ENCODE measurements around the gene NFIA. TPM values are rescaled to one million over a fixed set of nuclear protein-coding genes. Genes with fewer than 3 reads are reported as not detected.

The NFIA gene
- total and polyA plus RNA-seq, 2 of the 13 experiments (the other 11 are each of a cell fraction or from before 2014, with no cell fraction given) = 14.7 to 28.5 TPM

- TF ChIP-seq RCOR2 (CRISPR knock-in tag; IDR thresholded peaks at IDR 0.05) (no peak), MLX (CRISPR knock-in tag; IDR thresholded peaks at IDR 0.05) (no peak), ZNF282 (IDR thresholded peaks at IDR 0.05; ENCODE audit: partially characterized antibody) (no peak), IRF2 (CRISPR knock-in tag; IDR thresholded peaks at IDR 0.05) (peak; percentile 86), RFX5 (IDR thresholded peaks at IDR 0.05; ENCODE audit: low read depth, low read length) (no peak), AKAP8 (CRISPR knock-in tag; IDR thresholded peaks at IDR 0.05) (no peak), SIN3A (IDR thresholded peaks at IDR 0.05; ENCODE audit: borderline replicate concordance, low read depth, low read length) (no peak; the same call in 1 of the 2 replicates), YEATS4 (CRISPR knock-in tag; IDR thresholded peaks at IDR 0.05; ENCODE audit: borderline replicate concordance) (peak; percentile 62; the same call in 1 of the 2 replicates), RELA (CRISPR knock-in tag; IDR thresholded peaks at IDR 0.05) (no peak), AFF4 (CRISPR knock-in tag; IDR thresholded peaks at IDR 0.05) (no peak), MLLT10 (CRISPR knock-in tag; IDR thresholded peaks at IDR 0.05) (no peak), NFKB2 (CRISPR knock-in tag; IDR thresholded peaks at IDR 0.05; ENCODE audit: borderline replicate concordance) (no peak), ZNF788 (CRISPR knock-in tag; IDR thresholded peaks at IDR 0.05; ENCODE audit: borderline replicate concordance) (peak; percentile 36; the same call in 1 of the 2 replicates), ZNF784 (CRISPR knock-in tag; IDR thresholded peaks at IDR 0.05; ENCODE audit: borderline replicate concordance) (no peak), STAT5B (CRISPR knock-in tag; IDR thresholded peaks at IDR 0.05) (no peak), ZNF253 (CRISPR knock-in tag; IDR thresholded peaks at IDR 0.05; ENCODE audit: borderline replicate concordance) (no peak), ETS1 (CRISPR knock-in tag; IDR thresholded peaks at IDR 0.05) (no peak), KLF16 (CRISPR knock-in tag; IDR thresholded peaks at IDR 0.05) (peak in 1 of 2 experiments; percentile 65; a peak in 1 of 4 replicates), CEBPZ (IDR thresholded peaks at IDR 0.05; ENCODE audit: low read length) (no peak), ZNF841 (CRISPR knock-in tag; IDR thresholded peaks at IDR 0.05; ENCODE audit: borderline replicate concordance) (no peak)
These were observed 32.4 kb upstream of the NFIA start (continued) for GRCh38 chr1:61049850-61050540.
